HG02885 (cell line): ENCODE measurements around the gene RUNX2.
A peak's percentile ranks its signal among the peaks of the same experiment; 100 is the strongest.

Experiments used
- ATAC-seq: cut with Tn5 transposase; IDR thresholded peaks from one replicate; pipeline ENCODE4 v1.9.1; 2021; ENCODE audit warnings: mild to moderate bottlenecking; ENCODE audit not compliant: unreplicated experiment, poor library complexity

The RUNX2 gene

GRCh38 chr6:45626087-45626891 lies 298.2 kb downstream of the RUNX2 start:
- no peak for ATAC-seq

- ATAC-seq: no peak
These were observed 302.2 kb downstream of the RUNX2 start for GRCh38 chr6:45630314-45630713.

DNA sequence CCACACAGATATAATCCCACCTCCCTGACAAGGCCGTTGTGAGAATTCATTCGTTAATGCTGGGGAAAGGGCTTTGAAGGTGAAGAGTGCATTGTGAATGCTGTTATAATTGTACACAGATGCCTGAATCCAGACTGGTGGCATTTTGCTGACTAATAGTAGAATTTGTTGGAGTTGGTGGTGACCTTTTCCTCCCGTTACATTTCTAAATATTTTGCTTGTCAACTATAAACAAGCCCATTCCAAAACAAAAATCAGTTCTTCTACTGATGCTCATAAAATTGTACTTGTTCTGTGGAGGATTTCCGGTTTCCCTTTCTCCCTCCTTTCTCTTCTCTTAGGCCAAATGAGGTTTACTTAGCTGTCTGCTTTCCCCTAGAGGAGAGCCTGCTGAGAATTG lies 302.7 kb downstream of the RUNX2 start:
- no peak for ATAC-seq

DNA sequence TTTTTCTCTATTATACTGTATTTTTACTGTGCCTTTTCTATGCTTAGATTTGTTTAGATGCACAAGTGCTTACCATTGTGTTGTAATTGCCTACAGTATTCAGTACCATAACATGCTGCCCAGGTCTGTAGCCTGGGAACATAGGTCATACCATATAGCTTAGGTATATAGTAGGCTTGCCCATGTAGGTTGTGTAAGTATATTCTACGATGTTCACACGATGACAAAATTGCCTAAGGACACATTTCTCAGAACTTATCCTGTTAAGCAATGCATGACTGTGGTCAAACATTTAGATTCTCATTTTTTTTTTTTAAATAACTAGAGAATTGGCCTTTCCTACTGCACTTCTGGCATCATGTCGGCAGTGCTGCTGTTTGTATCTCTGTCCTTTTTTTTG lies 303.3 kb downstream of the RUNX2 start:
- ATAC-seq: no peak

GRCh38 chr6:45633272-45633908 lies 305.3 kb downstream of the RUNX2 start:
- no peak for ATAC-seq

DNA sequence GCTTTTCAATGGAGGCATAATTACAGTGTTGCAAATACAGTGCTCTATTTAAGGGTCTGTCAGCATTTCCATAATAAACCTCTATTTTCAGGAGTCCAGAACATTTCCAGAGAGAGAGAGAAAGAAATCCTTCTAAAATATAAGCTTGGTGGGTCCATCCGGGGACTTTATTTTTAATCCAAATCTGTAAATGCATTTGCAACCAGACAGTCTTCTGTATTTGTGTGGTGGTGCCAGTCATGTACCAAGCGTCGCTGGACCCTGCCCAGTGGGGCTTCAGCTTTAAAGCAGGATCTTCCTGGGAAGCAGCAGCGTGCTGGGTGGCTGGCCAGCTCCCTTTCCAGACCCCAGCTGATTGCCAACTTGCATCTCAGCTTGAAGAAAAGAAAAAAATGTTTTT lies 306.1 kb downstream of the RUNX2 start:
- ATAC-seq: no peak

GRCh38 chr6:45635284-45635867 lies 307.2 kb downstream of the RUNX2 start:
- ATAC-seq: no peak

DNA sequence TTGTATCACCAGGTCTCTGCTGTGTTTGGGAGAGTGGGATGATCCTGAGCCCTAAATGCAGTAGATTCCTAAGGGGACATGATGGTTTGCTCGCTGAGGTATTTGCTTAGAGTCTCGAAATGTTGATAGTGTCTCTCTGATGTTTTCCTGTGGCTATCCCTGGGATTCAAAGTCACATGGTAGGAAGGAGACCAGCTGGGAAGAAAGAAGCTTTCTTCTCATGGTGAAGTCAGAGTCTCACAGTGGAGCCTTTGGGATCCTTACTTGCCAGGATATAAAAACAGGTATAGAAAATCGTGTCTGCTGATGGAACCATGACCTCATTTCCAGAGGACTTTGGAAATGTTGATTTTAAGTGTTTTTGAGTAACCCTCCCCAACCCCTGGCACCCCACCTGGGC lies 308.9 kb downstream of the RUNX2 start:
- no peak for ATAC-seq

DNA sequence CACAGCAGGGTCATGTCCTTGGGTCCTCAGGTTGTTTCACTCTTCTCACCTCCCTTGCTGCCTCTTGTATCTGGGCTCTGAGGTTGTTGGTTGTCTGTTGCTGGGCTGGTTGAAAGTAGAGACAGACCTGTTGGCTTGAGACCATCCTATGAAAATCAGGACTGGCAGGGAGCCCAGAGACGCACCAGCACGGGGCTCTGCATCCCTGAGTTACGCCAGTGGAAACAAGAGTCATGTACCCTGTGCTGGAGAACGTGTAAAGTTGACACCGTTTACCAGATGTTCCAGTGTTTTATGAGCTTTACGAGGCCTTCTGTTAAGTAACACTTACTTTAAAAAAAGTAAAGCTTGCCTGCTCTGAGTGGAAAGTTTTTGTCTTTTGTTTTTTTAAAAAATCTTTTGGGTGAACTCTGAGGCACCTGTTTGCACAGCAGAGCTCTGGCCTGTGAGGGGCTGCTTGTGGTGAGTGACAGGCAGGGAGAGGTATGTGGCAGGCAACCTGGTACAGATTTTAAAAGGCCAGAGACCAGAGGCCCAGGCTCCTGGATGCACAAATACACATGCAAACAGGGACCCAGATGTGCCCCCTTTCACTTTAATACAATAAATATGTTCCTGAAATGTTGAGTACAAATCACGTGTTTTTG lies 309.6 kb downstream of the RUNX2 start:
- no peak for ATAC-seq

DNA sequence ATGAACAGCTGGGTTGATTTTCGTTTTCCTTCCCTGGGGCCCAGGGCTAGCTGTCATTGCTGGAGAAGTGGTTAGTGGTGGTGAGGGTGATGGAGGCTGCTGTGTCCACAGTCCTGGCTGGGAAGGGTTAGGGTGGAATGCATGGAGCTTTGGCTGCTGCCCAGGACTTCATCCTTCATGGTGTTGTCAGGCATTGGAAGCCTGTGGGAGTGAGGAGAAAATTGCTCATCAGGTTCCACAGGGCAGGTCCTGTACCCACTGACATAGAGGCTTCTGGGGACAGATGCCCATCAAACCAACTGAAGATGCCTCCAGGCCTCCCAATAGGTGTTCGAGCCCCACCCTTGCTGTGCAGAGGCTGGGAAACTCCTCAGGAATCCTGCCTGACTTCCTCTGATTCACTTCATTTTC lies 312.0 kb downstream of the RUNX2 start:
- ATAC-seq: no peak

DNA sequence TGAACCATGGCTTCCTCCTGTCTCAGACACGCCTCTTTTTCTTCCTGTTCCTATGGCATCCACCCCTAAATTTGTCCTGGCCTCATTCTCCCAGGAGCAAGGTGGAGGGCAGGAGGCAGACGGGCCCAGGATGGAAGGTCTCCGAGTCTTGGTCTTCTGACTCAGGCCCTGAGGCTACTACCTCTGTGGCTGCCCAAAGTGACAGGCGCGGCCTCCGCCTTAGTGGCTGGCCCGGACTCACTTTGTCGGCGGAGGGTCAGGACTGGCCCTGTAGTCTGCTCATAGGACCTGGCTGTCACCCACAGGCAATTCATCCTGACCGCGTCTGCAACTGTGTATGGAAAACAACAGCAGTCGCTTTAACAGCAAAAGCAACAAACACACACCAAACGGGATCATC lies 312.7 kb downstream of the RUNX2 start:
- no peak for ATAC-seq

GRCh38 chr6:45642331-45643125 lies 314.4 kb downstream of the RUNX2 start:
- no peak for ATAC-seq

DNA sequence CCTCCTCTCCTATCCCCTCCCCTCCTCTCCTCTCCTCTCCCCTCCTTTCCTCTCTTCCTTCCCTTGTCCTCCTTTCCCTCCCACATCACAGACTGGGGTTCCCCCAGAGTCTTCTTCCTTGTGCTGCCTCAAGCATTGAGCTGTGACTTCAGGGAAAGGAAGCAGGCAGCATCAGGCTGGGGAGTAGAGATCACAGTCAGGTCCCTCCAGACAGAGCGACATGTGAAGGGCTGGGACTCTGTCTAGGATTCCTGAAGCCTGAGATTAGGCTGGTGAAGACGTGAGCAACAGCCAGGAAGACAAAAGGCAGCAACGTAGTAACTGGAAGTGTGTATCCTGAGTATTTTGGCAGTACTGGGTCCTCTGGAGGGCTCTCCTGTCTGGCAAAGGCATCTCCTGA lies 315.0 kb downstream of the RUNX2 start:
- ATAC-seq: no peak

DNA sequence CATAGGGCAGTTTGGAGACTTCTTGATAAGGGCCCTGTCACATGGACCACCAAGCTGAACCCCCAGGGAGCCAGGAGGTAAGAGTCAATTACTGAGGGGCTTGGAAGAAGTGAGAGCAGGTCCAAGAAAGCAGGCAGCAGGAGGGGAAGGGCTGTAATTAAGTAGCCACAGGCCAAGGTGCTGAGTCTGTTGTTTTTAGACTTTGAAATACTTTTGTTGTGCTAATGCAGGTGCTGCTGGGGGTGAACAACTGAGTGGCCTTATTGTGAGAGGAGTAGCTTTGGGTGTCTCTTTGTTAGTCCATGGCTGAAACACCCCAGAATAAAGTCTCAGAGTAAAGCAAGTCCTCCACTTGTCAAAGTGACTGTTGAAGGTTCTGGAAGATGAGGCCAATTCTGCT lies 316.6 kb downstream of the RUNX2 start:
- no peak for ATAC-seq

DNA sequence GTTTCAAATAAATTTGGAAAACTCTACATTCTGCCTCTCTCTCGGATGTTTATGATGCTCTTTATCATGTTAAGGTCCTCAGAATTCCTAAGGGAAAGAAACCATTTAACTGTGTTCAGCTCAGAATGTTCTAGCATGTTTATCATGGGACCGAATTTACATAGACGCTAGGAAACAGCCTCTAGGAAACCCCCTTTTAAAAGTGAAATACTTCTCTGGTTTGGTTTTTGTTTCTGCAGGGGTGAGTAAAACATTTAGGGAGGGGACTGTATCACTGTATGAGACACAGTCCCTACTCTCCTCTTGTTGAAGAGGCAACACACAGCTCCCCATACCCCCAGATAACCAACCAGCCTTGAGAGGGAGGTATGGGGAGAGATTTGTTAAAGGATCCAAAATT lies 317.2 kb downstream of the RUNX2 start:
- ATAC-seq: peak; percentile 74

- no peak for ATAC-seq
These were observed 319.5 kb downstream of the RUNX2 start for GRCh38 chr6:45647341-45648261.

GRCh38 chr6:45648262-45648620 lies 320.1 kb downstream of the RUNX2 start:
- ATAC-seq: no peak

DNA sequence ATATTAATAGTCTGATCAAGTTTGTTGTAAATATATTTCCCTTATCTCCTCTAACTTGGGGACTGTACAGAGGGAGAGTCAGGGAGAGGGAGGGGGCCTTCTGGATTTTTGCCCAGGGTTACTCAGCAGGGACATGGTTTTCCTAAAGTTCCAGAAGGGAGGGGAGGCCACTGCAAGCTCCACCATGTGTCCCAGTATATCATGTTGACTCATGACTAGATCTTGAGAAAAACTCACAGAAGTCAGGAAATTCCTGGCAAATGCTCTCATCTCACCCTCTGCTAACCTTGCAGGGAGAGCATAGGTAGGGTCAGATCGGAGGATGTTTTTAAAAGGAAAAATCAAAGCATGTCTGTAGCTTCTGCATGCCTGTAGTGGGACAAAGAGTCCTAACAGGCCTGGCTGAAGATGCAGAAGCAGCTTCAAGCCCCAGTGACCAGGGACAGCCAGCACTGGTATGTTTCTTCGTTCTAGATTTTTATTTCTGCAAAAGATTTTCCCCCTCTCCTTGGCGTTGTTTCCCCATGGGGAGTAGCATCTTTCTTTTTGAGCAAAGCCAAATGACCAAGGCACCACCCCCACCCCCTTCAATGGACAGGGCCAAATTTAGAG lies 322.5 kb downstream of the RUNX2 start:
- no peak for ATAC-seq

- no peak for ATAC-seq
These were observed 323.2 kb downstream of the RUNX2 start for GRCh38 chr6:45651301-45651700.
